Transverse colon (tissue), 4 donors: ENCODE results near the gene HTT. TPM values are rescaled to one million over a fixed set of nuclear protein-coding genes. Genes with fewer than 3 reads are reported as not detected.

ENCODE experiments used
- DNase-seq: peaks from one replicate; pipeline ENCODE4 v3.0.0-alpha.2; 2019
- H3K27ac ChIP-seq, 4 donors: fragments of 200-600 bp; sonication (generic); 2 replicates each; pipeline ENCODE4 v1.5.1; 2016 to 2018; ENCODE audit warnings: inconsistent platforms in 4 of 4
- H3K27me3 ChIP-seq: fragments of 200-600 bp; sonication (generic); 2 replicates; pipeline ENCODE4 v1.5.1; 2017; ENCODE audit warnings: inconsistent platforms
- H3K36me3 ChIP-seq, 4 donors: fragments of 200-600 bp; sonication (generic); 2 replicates each; pipeline ENCODE4 v1.5.1; 2017 to 2019; ENCODE audit warnings: inconsistent platforms in 4 of 4
- H3K4me1 ChIP-seq, 4 donors: fragments of 200-600 bp; sonication (generic); 2 replicates each; pipeline ENCODE4 v1.5.1; 2017 to 2020; ENCODE audit warnings: inconsistent platforms in 4 of 4
- H3K4me3 ChIP-seq, 4 donors: fragments of 200-600 bp; sonication (generic); 1 replicate in 1 of 4; 2 replicates in 3 of 4; pipeline versions ENCODE4 v1.5.1 to v1.6.1; 2017 to 2019; ENCODE audit warnings: inconsistent platforms in 4 of 4
- H3K9me3 ChIP-seq, 2 donors: fragments of 200-600 bp; sonication (generic); 2 replicates each; pipeline ENCODE4 v1.5.1; 2017 to 2019; ENCODE audit warnings: inconsistent platforms in 2 of 2
- CTCF ChIP-seq, 5 experiments: fragments of 200-600 bp in 3 of 5; fragments of 450-650 bp in 2 of 5; sonication (generic) in 3 of 5; IDR thresholded peaks; 1 replicate in 2 of 5; 2 replicates in 3 of 5; pipeline ENCODE4 v1.5.1; 2016 to 2017; ENCODE audit warnings: antibody characterized with exemption in 5 of 5, inconsistent platforms in 3 of 5, mild to moderate bottlenecking in 2 of 5, moderate library complexity in 1 of 5
- EP300 ChIP-seq: sonication (generic); formaldehyde crosslinking; IDR thresholded peaks from one replicate; pipeline ENCODE4 v1.6.1; 2017; ENCODE audit warnings: antibody characterized with exemption, low read depth
- POLR2A ChIP-seq: fragments of 450-650 bp; IDR thresholded peaks from one replicate; pipeline ENCODE4 v1.6.1; 2016; ENCODE audit warnings: antibody characterized with exemption, mild to moderate bottlenecking, moderate library complexity
- POLR2AphosphoS5 ChIP-seq, 3 donors: sonication (generic); formaldehyde crosslinking; IDR thresholded peaks; one replicate each; pipeline ENCODE4 v1.6.1; 2016; ENCODE audit warnings: antibody characterized with exemption in 3 of 3
- WGBS, 2 donors: methylation state at CpG; one replicate each; pipeline ENCODE4 v1.1.5; 2018; ENCODE audit warnings: low coverage in 1 of 2; 5-methylcytosine and 5-hydroxymethylcytosine counted together
- in situ Hi-C, 4 donors: fragments of 200-750 bp; cut with MboI; loops; one replicate each; pipeline versions ENCODE4 v1.15.0 to v1.15.1; 2017; ENCODE audit warnings: low sequenced_read_pairs in 3 of 4, low pct_ligation_motif_present in 1 of 4, low pct_unique_long_range_greater_than_20kb in 1 of 4
- intact Hi-C: fragments of 100-400 bp; cut with DNase I; formaldehyde crosslinking; loops from one replicate; pipeline ENCODE4 v1.15.1; 2023; ENCODE audit warnings: low total_unique reads
- total RNA-seq, 4 donors: library from RNA; depleted of rRNA; stranded (reverse); fragments of >200 nt; gene quantifications; one replicate each; pipeline ENCODE4 v1.1.0, GENCODE V29; 2016

HTT gene
- total RNA-seq, 4 donors from 2014 or later: 40.0 to 111 (median 79.4) TPM

- DNase-seq: no peak
- no peak overlapping the region for H3K27ac ChIP-seq
- H3K36me3 ChIP-seq: peaks cover 0 to 9% (median 3%) of the 10 kb centered on the region in 4 donors
- no peak overlapping the region for H3K4me3 ChIP-seq
- peaks cover 0 to 15% (median 14%) of the 10 kb centered on the region in 4 donors for H3K4me1 ChIP-seq
- in situ Hi-C loops: no loop called here
- TF ChIP-seq POLR2A (no peak), POLR2AphosphoS5 (IDR thresholded peaks at IDR 0.05) (no peak), CTCF (IDR thresholded peaks at IDR 0.05) (no peak), EP300 (no peak)
- 91% methylated on average over 17 of the region's 18 CpGs; no CpG with 5 or more reads in 1 of the 2 donors for WGBS, 2 donors
- intact Hi-C loops: no loop called here
- H3K27me3 ChIP-seq: no peaks in the 10 kb centered on the region
- H3K9me3 ChIP-seq: no peaks in the 10 kb centered on the region
Observed at GRCh38 chr4:3238721-3239120, 164.2 kb downstream of the HTT start.

- Histone ChIP-seq H3K4me3 (no peak overlapping the region), H3K4me1 (peaks cover 0 to 15% (median 14%) of the 10 kb centered on the region in 4 donors), H3K36me3 (peaks cover 0 to 9% (median 3%) of the 10 kb centered on the region in 4 donors), H3K27me3 (no peaks in the 10 kb centered on the region), H3K27ac (no peak overlapping the region), H3K9me3 (no peaks in the 10 kb centered on the region)
- no peak for DNase-seq
- in situ Hi-C loops: no loop called here
- intact Hi-C loops: no loop called here
- 93% methylated on average over 10 of the region's 11 CpGs; no CpG with 5 or more reads in 1 of the 2 donors for WGBS, 2 donors
- no peak for TF ChIP-seq POLR2A
- TF ChIP-seq EP300: no peak
- no peak for TF ChIP-seq CTCF (IDR thresholded peaks at IDR 0.05)
- TF ChIP-seq POLR2AphosphoS5 (IDR thresholded peaks at IDR 0.05): no peak
Observed at GRCh38 chr4:3239303-3239702, 164.8 kb downstream of the HTT start.

- DNase-seq: no peak
- TF ChIP-seq EP300 (no peak), POLR2AphosphoS5 (IDR thresholded peaks at IDR 0.05) (no peak), CTCF (IDR thresholded peaks at IDR 0.05) (no peak), POLR2A (no peak)
- H3K27ac ChIP-seq: no peak overlapping the region
- in situ Hi-C loops: no loop called here
- 90 to 94% methylated on average over 2 to 29 of the region's 29 CpGs for WGBS, 2 donors
- H3K36me3 ChIP-seq: peaks cover 0 to 9% (median 2%) of the 10 kb centered on the region in 4 donors
- no peak overlapping the region for H3K4me3 ChIP-seq
- H3K9me3 ChIP-seq: no peaks in the 10 kb centered on the region
- no peaks in the 10 kb centered on the region for H3K27me3 ChIP-seq
- intact Hi-C loops: no loop called here
- peaks cover 0 to 15% (median 14%) of the 10 kb centered on the region in 4 donors for H3K4me1 ChIP-seq
Observed at GRCh38 chr4:3239998-3240920, 165.8 kb downstream of the HTT start.

- DNase-seq: no peak
- in situ Hi-C loops: no loop called here
- Histone ChIP-seq H3K27ac (peak overlapping the region; percentile 21 to 69 (median 42)), H3K36me3 (peaks cover 0 to 9% (median 0%) of the 10 kb centered on the region in 4 donors), H3K9me3 (no peaks in the 10 kb centered on the region), H3K4me3 (no peak overlapping the region), H3K4me1 (peaks cover 0 to 15% (median 14%) of the 10 kb centered on the region in 4 donors), H3K27me3 (no peaks in the 10 kb centered on the region)
- TF ChIP-seq POLR2A: no peak
- no peak for TF ChIP-seq POLR2AphosphoS5 (IDR thresholded peaks at IDR 0.05)
- no peak for TF ChIP-seq EP300
- TF ChIP-seq CTCF (IDR thresholded peaks at IDR 0.05): no peak
- WGBS, 2 donors: 89% methylated on average over 12 of the region's 13 CpGs; no CpG with 5 or more reads in 1 of the 2 donors
- intact Hi-C loops: no loop called here
Observed at GRCh38 chr4:3240936-3241522, 166.5 kb downstream of the HTT start.
